Putamen (tissue), 1 donor: ENCODE results near the gene RAB3A.
"Not testable (repeated sequence)": the region's sequence is repeated elsewhere in the genome, so short reads cannot be mapped to it uniquely, and the experiment has no call there.

Experiments used
- DNase-seq: peaks from one replicate; pipeline ENCODE4 v3.0.0-alpha.2; 2016; ENCODE audit warnings: low spot score

The RAB3A gene

DNA sequence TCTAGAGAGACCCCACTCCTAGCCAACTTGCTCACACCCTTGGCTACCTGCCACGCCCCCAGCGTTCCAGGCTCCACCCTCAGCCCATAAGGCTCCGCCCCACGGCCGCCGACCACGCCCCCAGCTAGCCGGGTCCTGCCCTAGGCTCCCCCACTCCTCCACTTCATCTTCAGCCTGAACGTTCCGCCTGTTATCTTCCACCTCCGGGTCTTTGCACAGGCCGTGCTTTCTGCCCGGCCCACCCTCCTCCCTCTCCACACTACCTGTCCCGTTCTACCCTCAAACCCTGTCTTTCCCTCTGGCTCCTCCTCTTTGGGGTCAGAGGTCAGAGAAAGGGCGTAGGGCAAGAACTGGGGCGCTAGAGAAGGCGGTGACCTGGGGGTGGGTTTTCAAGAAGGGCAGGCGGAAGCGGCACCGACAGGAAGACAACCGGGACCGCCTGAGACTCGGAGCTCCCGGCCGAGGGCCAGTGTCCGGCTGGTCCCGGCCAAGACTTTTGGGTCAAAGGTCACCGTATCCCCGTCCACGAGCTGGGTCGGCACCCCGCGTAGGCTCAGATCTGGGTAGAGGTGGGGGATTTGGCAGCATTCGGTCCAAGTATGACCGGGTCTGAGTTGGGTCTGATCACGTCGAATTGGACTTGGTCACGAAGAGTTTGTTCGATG lies 20.1 kb upstream of the RAB3A start:
- no peak for DNase-seq

DNA sequence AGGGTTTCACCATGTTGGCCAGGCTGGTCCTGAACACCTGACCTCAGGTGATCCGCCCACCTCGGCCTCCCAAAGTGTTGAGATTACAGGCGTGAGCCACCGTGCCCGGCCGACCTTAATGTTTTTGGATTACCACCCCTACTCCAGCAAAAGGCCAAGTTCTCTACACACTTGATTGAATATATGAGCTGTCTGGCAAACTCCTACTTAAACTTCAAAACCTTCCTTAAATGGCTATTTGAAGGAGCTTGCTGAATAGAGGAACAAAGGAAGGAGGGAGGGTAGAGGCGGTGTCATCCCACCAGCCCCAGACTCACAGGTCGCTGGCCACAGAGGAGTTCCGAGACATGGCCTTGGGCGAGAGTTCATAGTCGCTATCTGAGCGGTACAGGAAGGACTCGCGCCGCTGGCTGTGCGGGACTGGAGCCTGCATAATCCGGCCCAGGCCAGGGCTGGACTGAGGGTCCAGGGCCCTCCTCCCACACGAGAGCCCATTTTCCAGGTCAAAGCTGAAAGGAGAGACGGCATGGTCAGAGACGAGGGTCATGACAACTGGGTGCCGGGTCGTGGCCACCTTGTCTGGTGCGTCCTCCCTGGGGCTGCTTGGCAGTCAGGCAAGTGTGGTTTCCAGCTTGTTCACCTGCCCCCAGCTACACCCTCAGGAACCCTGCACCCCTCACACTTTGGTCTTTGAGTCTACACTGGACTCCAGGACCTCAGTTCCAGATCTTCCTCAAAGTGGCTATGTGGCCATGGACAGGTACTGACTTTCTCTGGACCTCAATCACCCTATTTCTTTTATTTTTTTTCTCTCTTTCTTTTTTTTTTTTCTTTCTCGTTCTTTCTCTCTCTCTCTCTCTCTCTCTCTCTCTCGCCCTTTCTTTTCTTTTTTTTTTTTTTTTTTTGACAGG lies 18.2 kb upstream of the RAB3A start:
- DNase-seq = no peak

DNA sequence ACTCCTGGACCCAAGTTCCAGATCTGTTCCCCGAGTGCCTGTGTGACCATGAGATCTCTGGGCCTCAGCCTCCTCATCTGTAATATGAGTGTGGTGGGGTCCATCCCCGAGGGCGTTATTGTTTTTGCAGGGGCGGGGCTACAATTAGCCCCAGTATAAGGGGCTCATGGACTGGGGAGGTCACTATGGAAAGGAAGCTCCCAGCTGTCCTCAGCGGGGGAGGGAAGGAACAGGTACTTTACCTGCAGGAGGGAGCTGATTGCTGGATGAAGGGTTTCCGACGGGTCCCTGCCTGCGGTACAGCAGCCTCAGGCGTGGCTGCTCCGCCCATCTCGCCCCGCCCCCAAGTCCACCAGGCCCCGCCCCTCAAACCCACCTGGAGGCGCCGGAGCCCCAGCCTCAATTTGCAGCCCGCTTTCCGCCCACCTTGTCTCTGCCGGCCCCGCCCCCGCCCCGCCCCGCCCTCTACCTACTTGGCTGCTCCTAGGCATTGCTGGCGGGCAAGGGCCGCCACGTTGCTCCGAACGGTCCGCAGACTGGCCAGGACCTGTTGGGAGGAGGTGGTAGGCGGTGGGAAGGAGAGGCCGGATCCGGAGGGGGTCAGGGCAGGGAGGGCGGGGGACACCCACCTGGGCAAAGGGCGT lies 16.9 kb upstream of the RAB3A start:
- no peak for DNase-seq

GRCh38 chr19:18219911-18220631 lies 16.2 kb upstream of the RAB3A start:
- no peak for DNase-seq

DNA sequence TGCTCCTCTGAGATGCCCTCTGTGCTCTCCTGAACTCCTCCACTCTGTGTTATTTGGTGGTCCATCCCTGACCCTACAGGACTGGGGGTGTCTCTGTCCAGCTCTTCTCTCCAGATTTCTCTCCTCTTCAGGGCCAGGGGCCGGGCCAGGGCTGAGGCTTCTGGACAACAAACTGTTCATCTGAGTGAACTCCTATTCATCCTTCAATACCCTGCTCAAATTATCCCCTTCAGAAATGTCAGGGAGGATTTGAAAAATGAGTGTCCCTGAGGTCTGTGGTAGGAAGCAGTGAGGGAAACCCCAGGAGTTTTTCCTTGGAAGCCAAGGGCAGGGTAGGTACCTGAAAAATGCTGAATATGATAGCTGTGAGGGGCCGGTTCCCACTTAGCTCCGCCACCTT lies 14.8 kb upstream of the RAB3A start:
- no peak for DNase-seq

GRCh38 chr19:18218159-18218558 lies 14.3 kb upstream of the RAB3A start:
- DNase-seq = no peak

- DNase-seq = no peak
Observed at GRCh38 chr19:18216789-18217188, 12.9 kb upstream of the RAB3A start.

- DNase-seq = no peak
Observed at GRCh38 chr19:18214779-18215433, 11.1 kb upstream of the RAB3A start.

DNA sequence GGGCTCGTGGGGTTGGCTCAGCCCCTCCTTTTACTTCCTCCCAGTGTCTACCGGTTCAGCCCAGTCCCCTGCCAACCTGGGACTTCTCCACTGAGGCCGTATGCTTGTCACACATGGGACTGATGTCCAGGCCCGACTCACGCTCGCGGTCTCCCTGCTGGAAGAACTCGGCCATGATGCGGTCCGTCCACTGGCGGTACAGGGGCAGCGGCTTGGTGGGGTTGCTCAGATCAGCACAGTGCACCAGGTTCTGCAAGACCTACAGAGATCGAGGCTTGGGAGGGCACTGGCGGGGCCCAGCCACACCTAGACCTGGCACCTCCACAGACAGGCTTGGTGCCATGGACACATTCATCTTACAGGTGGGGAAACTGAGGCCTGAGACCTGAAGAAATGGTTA lies 7.8 kb upstream of the RAB3A start:
- DNase-seq = no peak

GRCh38 chr19:18209912-18210311 lies 6.1 kb upstream of the RAB3A start:
- not testable (repeated sequence) for DNase-seq

- no peak for DNase-seq
Observed at GRCh38 chr19:18208098-18208951, 4.5 kb upstream of the RAB3A start.

GRCh38 chr19:18206018-18206417 lies 2.2 kb upstream of the RAB3A start:
- DNase-seq = no peak

- DNase-seq = peak; percentile 58
Observed at GRCh38 chr19:18205200-18205892, 1.5 kb upstream of the RAB3A start.

- no peak for DNase-seq
Observed at GRCh38 chr19:18204394-18205199, 755 bp upstream of the RAB3A start.

DNA sequence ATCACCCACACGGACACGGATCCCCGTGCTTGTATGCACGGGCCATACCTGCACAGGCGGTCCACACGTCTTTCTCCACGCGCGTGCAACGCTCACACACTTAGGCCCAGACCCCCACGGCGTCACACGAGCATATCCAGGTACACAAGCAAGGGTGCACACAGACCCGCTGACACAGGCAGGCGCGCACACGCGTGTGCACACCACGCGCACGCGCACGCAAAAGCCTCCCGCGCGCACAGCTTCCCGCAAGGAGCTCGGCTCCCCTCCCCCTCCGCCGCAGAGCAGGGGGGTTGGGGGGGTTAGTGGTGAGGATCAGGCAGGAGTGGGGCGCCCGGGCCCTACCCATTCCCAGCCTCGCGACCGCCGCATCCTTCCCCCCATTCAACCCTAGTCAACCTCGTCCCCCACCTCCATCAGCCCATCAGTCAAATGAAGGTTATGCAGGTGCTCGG lies 407 bp downstream of the RAB3A start:
- peak; percentile 70 for DNase-seq

DNA sequence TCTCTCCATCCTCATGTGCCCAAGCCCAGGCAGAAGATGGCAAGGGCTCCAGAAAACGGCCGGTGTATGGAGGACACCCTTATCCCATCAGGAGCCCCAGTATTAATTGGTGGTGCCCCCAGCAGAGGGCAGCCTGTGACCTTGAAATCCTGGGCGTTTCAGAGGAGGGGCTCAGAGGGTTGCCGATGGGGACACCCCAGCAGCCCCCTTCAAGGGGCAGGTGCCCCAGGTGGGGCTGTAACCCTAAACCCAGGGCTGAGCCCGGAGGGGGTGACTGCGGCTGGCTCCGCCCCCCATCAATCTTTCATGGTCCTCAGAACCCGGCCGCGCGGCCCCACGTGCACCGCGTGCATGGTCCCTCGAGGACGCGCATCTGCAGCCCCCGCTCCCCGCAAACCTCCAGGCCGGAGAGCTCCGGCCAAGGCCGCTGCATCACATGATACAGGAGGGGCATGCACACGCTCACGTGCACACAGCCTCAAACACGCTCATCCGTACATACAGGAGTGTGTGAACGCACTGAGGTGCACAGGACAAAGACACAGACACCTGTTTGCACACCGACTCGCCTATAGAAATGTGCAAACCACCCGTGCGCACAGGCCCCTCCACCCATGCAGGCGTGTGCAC lies 949 bp downstream of the RAB3A start:
- DNase-seq = no peak

GRCh38 chr19:18202397-18202777 lies 1.5 kb downstream of the RAB3A start:
- DNase-seq = no peak

DNA sequence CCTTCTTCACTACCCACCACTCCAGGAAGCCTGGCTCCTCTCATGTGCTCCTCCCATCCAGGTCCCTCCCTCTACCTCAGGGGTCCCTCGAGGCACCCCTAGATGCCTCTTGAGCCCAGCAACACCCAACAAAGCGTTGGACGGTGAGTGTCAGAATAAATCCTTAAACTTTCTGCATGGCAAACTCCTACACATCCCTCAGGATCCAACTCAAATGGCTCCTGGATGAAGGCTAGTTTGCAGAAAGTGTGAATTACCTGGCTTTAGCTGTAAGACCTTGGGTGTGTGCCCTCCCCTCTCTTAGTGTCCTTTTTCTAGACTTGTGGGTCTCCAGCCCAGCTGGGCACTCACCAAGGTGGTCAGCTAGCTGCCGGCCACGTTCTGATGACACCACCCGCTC lies 5.5 kb downstream of the RAB3A start:
- no peak for DNase-seq

- no peak for DNase-seq
Observed at GRCh38 chr19:18197941-18198340, 5.9 kb downstream of the RAB3A start.
